Measurements from ENCODE around the gene PRKAR2B. TPM values are rescaled to one million over a fixed set of nuclear protein-coding genes. Genes with fewer than 3 reads are reported as not detected.

Gene PRKAR2B
- total and polyA plus RNA-seq, 4 donors, result 0.88 to 41.8 (median 1.6) TPM

GRCh38 chr7:107185716-107186115 lies 141.2 kb downstream of the PRKAR2B start:
- Histone ChIP-seq H3K9me3 (ENCODE audit: control insufficient read depth in 4 of 4, low read length in 3 of 4) (no peaks in the 10 kb centered on the region), H3K27ac (ENCODE audit: low read depth in 1 of 2, low read length in 2 of 2) (no peak overlapping the region), H3K9ac (ENCODE audit: low read depth in 1 of 2, low read length in 2 of 2) (no peak overlapping the region), H3K27me3 (ENCODE audit: control insufficient read depth in 4 of 4, insufficient read depth in 4 of 4, low read length in 3 of 4) (no peaks in the 10 kb centered on the region), H3K4me3 (ENCODE audit: low read depth in 1 of 3, low read length in 3 of 3) (no peak overlapping the region), H3K4me1 (ENCODE audit: control insufficient read depth in 4 of 4, insufficient read depth in 4 of 4, low read length in 3 of 4) (no peaks in the 10 kb centered on the region), H3K36me3 (ENCODE audit: control insufficient read depth in 4 of 4, insufficient read depth in 3 of 4, low read depth in 1 of 4, low read length in 3 of 4) (peaks cover 5 to 86% (median 65%) of the 10 kb centered on the region in 4 donors)
- 77% methylated on average over 4 of the region's 4 CpGs for WGBS
- no peak for TF ChIP-seq REST (IDR thresholded peaks at IDR 0.05)
- no peak for TF ChIP-seq YY1 (IDR thresholded peaks at IDR 0.05)
- TF ChIP-seq JUND (IDR thresholded peaks at IDR 0.05), result no peak
- TF ChIP-seq ZBTB33 (IDR thresholded peaks at IDR 0.05), result no peak
- no peak for TF ChIP-seq GABPA (IDR thresholded peaks at IDR 0.05 in 1 of 2, conservative IDR thresholded peaks at IDR 0.05 in 1 of 2)
- TF ChIP-seq NR2F2 (IDR thresholded peaks at IDR 0.05), result no peak
- no peak for TF ChIP-seq RAD21 (IDR thresholded peaks at IDR 0.05)
- no peak for TF ChIP-seq FOXA1 (IDR thresholded peaks at IDR 0.05)
- TF ChIP-seq HNF4G (IDR thresholded peaks at IDR 0.05), result no peak
- TF ChIP-seq RXRA (IDR thresholded peaks at IDR 0.05), result no peak
- no peak for TF ChIP-seq CTCF (IDR thresholded peaks at IDR 0.05; ENCODE audit: low read depth, low read length, missing input control)
- no peak for TF ChIP-seq SP1 (IDR thresholded peaks at IDR 0.05)
- no peak for DNase-seq (ENCODE audit: low spot score)

- Histone ChIP-seq H3K9me3 (ENCODE audit: control insufficient read depth in 4 of 4, low read length in 3 of 4) (no peaks in the 10 kb centered on the region), H3K9ac (ENCODE audit: low read depth in 1 of 2, low read length in 2 of 2) (no peak overlapping the region), H3K4me1 (ENCODE audit: control insufficient read depth in 4 of 4, insufficient read depth in 4 of 4, low read length in 3 of 4) (no peaks in the 10 kb centered on the region), H3K27me3 (ENCODE audit: control insufficient read depth in 4 of 4, insufficient read depth in 4 of 4, low read length in 3 of 4) (no peaks in the 10 kb centered on the region), H3K27ac (ENCODE audit: low read depth in 1 of 2, low read length in 2 of 2) (no peak overlapping the region), H3K36me3 (ENCODE audit: control insufficient read depth in 4 of 4, insufficient read depth in 3 of 4, low read depth in 1 of 4, low read length in 3 of 4) (peaks cover 5 to 87% (median 65%) of the 10 kb centered on the region in 4 donors), H3K4me3 (ENCODE audit: low read depth in 1 of 3, low read length in 3 of 3) (no peak overlapping the region)
- no peak for DNase-seq (ENCODE audit: low spot score)
- WGBS, result 84% methylated on average over 4 of the region's 4 CpGs
- TF ChIP-seq EGR1 (IDR thresholded peaks at IDR 0.05; ENCODE audit: low read depth in 2 of 2) (no peak), JUND (IDR thresholded peaks at IDR 0.05) (no peak), SP1 (IDR thresholded peaks at IDR 0.05) (no peak), FOXA1 (IDR thresholded peaks at IDR 0.05) (no peak), GABPA (IDR thresholded peaks at IDR 0.05 in 1 of 2, conservative IDR thresholded peaks at IDR 0.05 in 1 of 2) (no peak), CTCF (IDR thresholded peaks at IDR 0.05; ENCODE audit: low read depth, low read length, missing input control) (no peak), HNF4G (IDR thresholded peaks at IDR 0.05) (no peak), RXRA (IDR thresholded peaks at IDR 0.05) (no peak)
Observed at GRCh38 chr7:107186240-107186639, 141.7 kb downstream of the PRKAR2B start.
